ENCODE data around the gene AOPEP.
A peak's percentile ranks its signal among the peaks of the same experiment; 100 is the strongest.
"Not testable (repeated sequence)": the region's sequence is repeated elsewhere in the genome, so short reads cannot be mapped to it uniquely, and the experiment has no call there.

The AOPEP gene

GRCh38 chr9:94874316-94874715, 147.8 kb downstream of the AOPEP start:
- DNase-seq, result no peak
- in situ Hi-C loops (cut with MboI; ENCODE audit: low pct_unique_long_range_greater_than_20kb, low sequenced_read_pairs), result no loop called here

GRCh38 chr9:94875300-94876020, 149.0 kb downstream of the AOPEP start:
- no peak for DNase-seq
- in situ Hi-C loops (cut with MboI; ENCODE audit: low pct_unique_long_range_greater_than_20kb, low sequenced_read_pairs), result no loop called here

DNA sequence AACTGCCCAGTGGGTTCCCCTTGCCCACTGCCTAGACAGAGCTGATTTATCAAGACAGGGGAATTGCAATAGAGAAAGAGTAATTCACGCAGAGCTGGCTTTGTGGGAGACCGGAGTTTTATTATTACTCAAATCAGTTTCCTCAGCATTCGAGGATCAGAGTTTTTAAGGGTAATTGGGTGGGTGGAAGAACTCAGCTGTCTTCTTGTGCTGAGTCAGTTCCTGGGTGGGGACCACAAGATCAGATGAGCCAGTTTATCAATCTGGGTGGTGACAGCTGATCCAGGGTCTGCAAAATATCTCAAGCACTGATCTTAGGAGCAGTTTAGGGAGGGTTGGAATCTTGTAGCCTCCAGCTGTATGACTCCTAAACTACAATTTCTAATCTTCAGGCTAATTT, 152.3 kb downstream of the AOPEP start:
- DNase-seq; in situ Hi-C loops (cut with MboI; ENCODE audit: low pct_unique_long_range_greater_than_20kb, low sequenced_read_pairs): not testable (repeated sequence)

GRCh38 chr9:94879230-94879629, 152.7 kb downstream of the AOPEP start:
- no peak for DNase-seq
- in situ Hi-C loops (cut with MboI; ENCODE audit: low pct_unique_long_range_greater_than_20kb, low sequenced_read_pairs), result no loop called here

- in situ Hi-C loops (cut with MboI; ENCODE audit: low pct_unique_long_range_greater_than_20kb, low sequenced_read_pairs), result no loop called here
- DNase-seq, result no peak
These were observed 154.5 kb downstream of the AOPEP start for GRCh38 chr9:94881023-94881422.

DNA sequence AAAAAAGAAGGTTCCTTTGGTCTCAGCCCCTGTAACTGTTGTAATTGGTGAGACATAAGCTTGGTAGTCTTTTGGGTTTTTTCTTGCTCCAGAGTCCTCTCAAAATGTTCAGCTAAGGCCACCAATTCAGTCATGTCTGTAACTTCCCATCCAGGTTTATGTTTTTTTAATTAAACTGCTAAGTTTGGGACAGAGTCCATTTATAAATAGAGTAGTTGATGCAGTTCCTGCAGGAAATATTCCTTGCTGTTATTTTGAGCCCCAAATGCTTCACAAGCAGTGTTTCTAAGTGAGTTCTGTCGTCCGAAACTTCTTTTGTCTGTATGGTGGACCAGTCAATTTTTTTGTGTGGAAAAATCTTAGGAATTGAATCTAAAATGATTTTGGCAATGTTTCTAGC, 155.0 kb downstream of the AOPEP start:
- in situ Hi-C loops (cut with MboI; ENCODE audit: low pct_unique_long_range_greater_than_20kb, low sequenced_read_pairs), result no loop called here
- DNase-seq, result no peak

GRCh38 chr9:94881940-94882339, 155.4 kb downstream of the AOPEP start:
- in situ Hi-C loops (cut with MboI; ENCODE audit: low pct_unique_long_range_greater_than_20kb, low sequenced_read_pairs), result no loop called here
- DNase-seq, result peak; percentile 25

DNA sequence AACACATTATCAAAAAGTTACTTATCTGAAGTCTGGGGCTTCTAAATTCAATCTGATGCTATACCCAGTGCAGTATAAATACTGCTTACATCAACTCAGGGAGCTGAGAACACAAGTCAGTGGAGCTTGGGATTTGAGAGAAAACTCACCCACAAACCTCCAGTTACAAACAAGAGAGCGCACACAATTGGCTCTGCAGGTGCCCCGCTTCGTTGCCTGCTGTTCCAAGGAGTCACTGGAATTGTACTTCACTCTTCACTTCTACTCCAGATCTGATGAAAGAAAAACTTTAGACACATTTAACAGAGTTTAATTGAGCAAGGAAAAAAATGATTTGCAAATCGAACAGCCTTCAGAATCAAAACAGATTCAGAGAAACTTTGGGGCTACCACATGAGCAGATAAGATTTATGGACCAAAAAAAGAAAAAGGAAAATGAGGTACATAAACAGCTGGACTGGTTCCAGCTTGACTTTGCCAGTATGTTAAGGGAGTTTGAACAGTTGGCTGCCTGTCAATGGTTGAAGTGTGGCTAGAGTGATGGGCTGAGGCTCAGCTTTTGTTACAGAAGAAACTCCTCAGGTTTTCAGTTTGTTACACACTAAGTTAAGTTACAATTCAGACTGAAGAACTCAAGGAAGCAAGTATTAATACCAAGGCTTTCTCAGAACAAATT, 156.6 kb downstream of the AOPEP start:
- no peak for DNase-seq
- in situ Hi-C loops (cut with MboI; ENCODE audit: low pct_unique_long_range_greater_than_20kb, low sequenced_read_pairs), result no loop called here

GRCh38 chr9:94885854-94886447, 159.5 kb downstream of the AOPEP start:
- in situ Hi-C loops (cut with MboI; ENCODE audit: low pct_unique_long_range_greater_than_20kb, low sequenced_read_pairs), result no loop called here

GRCh38 chr9:94887721-94888120, 161.2 kb downstream of the AOPEP start:
- in situ Hi-C loops (cut with MboI; ENCODE audit: low pct_unique_long_range_greater_than_20kb, low sequenced_read_pairs), result no loop called here
- no peak for DNase-seq

More at GRCh38 chr9:94885854-94886447, 159.5 kb downstream of the AOPEP start:
- no peak for DNase-seq

GRCh38 chr9:94888775-94889174, 162.3 kb downstream of the AOPEP start:
- in situ Hi-C loops (cut with MboI; ENCODE audit: low pct_unique_long_range_greater_than_20kb, low sequenced_read_pairs), result no loop called here
- DNase-seq, result no peak

- DNase-seq, result no peak
- in situ Hi-C loops (cut with MboI; ENCODE audit: low pct_unique_long_range_greater_than_20kb, low sequenced_read_pairs), result no loop called here
These were observed 163.1 kb downstream of the AOPEP start for GRCh38 chr9:94889628-94890027.

DNA sequence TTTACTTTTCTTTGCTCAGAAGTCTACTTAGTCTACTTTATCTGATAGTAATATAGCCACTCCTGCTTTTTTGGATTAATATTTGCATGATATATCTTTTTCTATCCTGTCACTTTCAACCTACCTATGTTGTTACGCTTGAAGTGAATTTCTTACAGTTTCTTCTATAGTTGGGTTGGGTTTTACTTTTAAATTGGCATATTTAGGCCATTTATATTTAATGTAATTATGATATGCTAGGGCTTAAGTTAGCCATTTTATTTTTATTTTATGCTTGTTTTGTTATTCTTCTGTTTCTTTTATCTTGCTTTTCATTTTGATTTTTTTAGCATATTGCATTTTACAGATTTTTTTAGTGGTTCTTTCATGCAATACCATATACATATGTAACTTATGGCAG, 164.7 kb downstream of the AOPEP start:
- in situ Hi-C loops (cut with MboI; ENCODE audit: low pct_unique_long_range_greater_than_20kb, low sequenced_read_pairs), result no loop called here
- DNase-seq, result no peak

- in situ Hi-C loops (cut with MboI; ENCODE audit: low pct_unique_long_range_greater_than_20kb, low sequenced_read_pairs), result no loop called here
- no peak for DNase-seq
These were observed 166.2 kb downstream of the AOPEP start for GRCh38 chr9:94892675-94893074.

DNA sequence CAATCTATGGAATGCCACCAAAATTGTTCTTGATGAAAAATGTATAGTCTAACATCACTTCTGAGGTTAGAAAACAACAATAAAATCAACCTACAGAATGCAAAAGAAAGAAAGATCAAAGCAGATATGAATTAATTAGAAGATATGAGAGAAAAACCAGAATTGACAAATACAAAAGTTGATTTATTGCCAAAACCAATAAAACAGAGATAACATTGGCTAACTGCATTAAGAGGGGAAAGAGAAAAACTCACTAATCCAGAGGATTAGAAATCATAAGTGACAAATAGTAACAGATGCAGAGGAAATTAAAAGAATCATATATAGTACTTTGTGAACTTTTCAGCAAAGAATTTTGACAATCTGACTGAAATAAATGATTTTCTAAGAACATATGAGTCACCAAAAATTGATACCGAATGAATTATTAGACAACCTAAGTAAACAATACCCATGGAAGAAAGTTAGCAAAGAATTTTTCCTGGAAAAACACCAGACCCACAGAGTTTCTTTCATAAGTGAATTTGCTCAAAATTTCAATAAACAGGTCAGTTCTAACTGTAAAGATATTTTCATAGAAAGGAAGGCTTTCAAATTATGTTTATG, 167.7 kb downstream of the AOPEP start:
- no peak for DNase-seq
- in situ Hi-C loops (cut with MboI; ENCODE audit: low pct_unique_long_range_greater_than_20kb, low sequenced_read_pairs), result no loop called here

- in situ Hi-C loops (cut with MboI; ENCODE audit: low pct_unique_long_range_greater_than_20kb, low sequenced_read_pairs), result no loop called here
- DNase-seq, result no peak
These were observed 169.2 kb downstream of the AOPEP start for GRCh38 chr9:94895668-94896067.

GRCh38 chr9:94896512-94896911, 170.0 kb downstream of the AOPEP start:
- in situ Hi-C loops (cut with MboI; ENCODE audit: low pct_unique_long_range_greater_than_20kb, low sequenced_read_pairs), result no loop called here
- no peak for DNase-seq

- no peak for DNase-seq
- in situ Hi-C loops (cut with MboI; ENCODE audit: low pct_unique_long_range_greater_than_20kb, low sequenced_read_pairs), result no loop called here
These were observed 173.1 kb downstream of the AOPEP start for GRCh38 chr9:94899464-94900221.

DNA sequence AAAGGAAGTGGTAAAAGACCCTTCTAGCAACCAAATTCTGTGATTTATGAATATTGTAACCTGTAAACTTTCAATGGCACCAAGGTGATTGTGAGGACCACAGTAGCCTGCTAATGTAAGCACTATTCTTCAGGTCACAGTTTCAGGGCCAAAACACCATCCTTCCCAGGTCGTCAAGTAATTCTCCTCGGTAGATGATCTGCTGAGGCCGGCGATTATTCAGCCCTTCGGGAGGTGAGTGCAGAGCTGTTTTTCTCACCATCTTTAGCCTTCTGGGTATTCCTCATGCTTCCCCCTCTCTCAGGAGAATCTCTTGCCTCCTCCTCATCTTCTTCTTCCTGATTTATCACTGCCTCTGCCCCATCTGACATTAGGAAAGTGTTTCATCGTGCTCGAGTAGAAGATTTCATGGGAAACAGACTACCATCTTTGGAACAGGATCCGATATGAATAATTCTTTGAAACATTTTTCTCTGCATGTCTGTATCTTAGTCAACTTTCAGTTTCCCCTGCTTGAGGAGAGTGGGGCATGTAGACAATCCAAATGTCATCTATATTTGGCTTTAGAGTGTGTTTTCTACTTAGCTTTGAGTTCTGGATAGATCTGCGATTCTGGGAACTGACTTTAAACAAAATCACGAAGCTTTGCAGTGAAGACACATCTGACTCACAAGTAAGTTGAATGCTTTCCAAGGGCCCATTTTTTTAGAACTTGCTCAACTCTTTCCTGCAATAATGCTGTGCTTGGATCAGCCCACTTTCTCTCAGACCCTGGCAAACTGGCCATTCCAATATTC, 173.9 kb downstream of the AOPEP start:
- in situ Hi-C loops (cut with MboI; ENCODE audit: low pct_unique_long_range_greater_than_20kb, low sequenced_read_pairs), result no loop called here
- DNase-seq, result no peak
